DOHH2 (cell line): ENCODE measurements around the gene LSMEM2.

Experiments used
- H3F3A ChIP-seq: fragments of 200-600 bp; sonication (generic), shearing (Covaris generic); 2 replicates; pipeline ENCODE4 v1.6.0; 2016; ENCODE audit warnings: antibody characterized with exemption, mild to moderate bottlenecking; ENCODE audit not compliant: control insufficient read depth, insufficient read depth
- H3K27ac ChIP-seq: fragments of 200-600 bp; sonication (generic); 2 replicates; pipeline ENCODE4 v1.5.1; 2014; ENCODE audit warnings: low read depth, mild to moderate bottlenecking, low read length, moderate library complexity
- H3K27me3 ChIP-seq: fragments of 200-600 bp; sonication (generic); 2 replicates; pipeline ENCODE4 v1.6.1; 2014; ENCODE audit warnings: mild to moderate bottlenecking, low read length, mixed read lengths; ENCODE audit not compliant: control insufficient read depth
- H3K36me3 ChIP-seq: fragments of 200-600 bp; sonication (generic); 2 replicates; pipeline ENCODE4 v1.6.1; 2014; ENCODE audit warnings: mild to moderate bottlenecking, low read length, moderate library complexity, mixed read lengths; ENCODE audit not compliant: control insufficient read depth
- H3K4me1 ChIP-seq: fragments of 200-600 bp; sonication (generic); 2 replicates; pipeline ENCODE4 v1.6.1; 2014; ENCODE audit warnings: mild to moderate bottlenecking, low read length, mixed read lengths; ENCODE audit not compliant: control insufficient read depth
- H3K4me2 ChIP-seq: fragments of 200-600 bp; sonication (generic); 2 replicates; pipeline ENCODE4 v1.6.0; 2014; ENCODE audit warnings: mild to moderate bottlenecking, low read length, moderate library complexity
- H3K4me3 ChIP-seq: fragments of 200-600 bp; sonication (generic); 2 replicates; pipeline ENCODE4 v1.5.1; 2014; ENCODE audit warnings: mild to moderate bottlenecking, low read length, mixed read lengths
- H3K79me2 ChIP-seq: fragments of 200-600 bp; sonication (generic); 2 replicates; pipeline ENCODE4 v1.6.1; 2014; ENCODE audit warnings: mild to moderate bottlenecking, low read length, mixed read lengths; ENCODE audit not compliant: control insufficient read depth
- H3K9me2 ChIP-seq: fragments of 200-600 bp; sonication (generic); replicated peaks from 2 replicates; pipeline ENCODE4 v1.6.1; 2014; ENCODE audit warnings: mild to moderate bottlenecking, low read length, mixed read lengths; ENCODE audit not compliant: control insufficient read depth
- H3K9me3 ChIP-seq: fragments of 200-600 bp; sonication (generic); 2 replicates; pipeline ENCODE4 v1.6.1; 2014; ENCODE audit warnings: antibody characterized with exemption, low read length, mixed read lengths; ENCODE audit not compliant: control insufficient read depth, insufficient read depth
- H4K20me1 ChIP-seq: fragments of 200-600 bp; sonication (generic); 2 replicates; pipeline ENCODE4 v1.6.0; 2014; ENCODE audit warnings: low read depth, mild to moderate bottlenecking, antibody characterized with exemption, low read length, moderate library complexity; ENCODE audit not compliant: control insufficient read depth, insufficient read depth
- EZH2phosphoT487 ChIP-seq: fragments of 200-600 bp; sonication (generic); IDR thresholded peaks from 2 replicates; pipeline ENCODE4 v1.6.1; 2017; ENCODE audit warnings: borderline replicate concordance, mild to moderate bottlenecking, antibody characterized with exemption, low read length, moderate library complexity, mixed read lengths
- TF ChIP-seq, protein P1 (sequence below): fragments of 200-600 bp; sonication (generic); IDR thresholded peaks from one replicate; pipeline ENCODE4 v1.5.1; 2014; ENCODE audit warnings: antibody characterized with exemption, mild to moderate bottlenecking, low read depth, low read length; ENCODE audit not compliant: poor library complexity, severe bottlenecking

Gene LSMEM2

GRCh38 chr3:50286322-50287227 is 7.7 kb downstream of the LSMEM2 start:
- Histone ChIP-seq H3K27me3 (no peaks in the 10 kb centered on the region), H3K4me1 (peaks cover 6% of the 10 kb centered on the region), H3K4me3 (no peak overlapping the region), H3K36me3 (peaks cover 50% of the 10 kb centered on the region), H3K27ac (no peak overlapping the region), H4K20me1 (no peaks in the 10 kb centered on the region), H3K9me3 (no peaks in the 10 kb centered on the region), H3K4me2 (no peak overlapping the region), H3K9me2 (no peaks in the 10 kb centered on the region), H3K79me2 (peaks cover 26% of the 10 kb centered on the region), H3F3A (no peaks in the 10 kb centered on the region; the same call in 1 of the 2 replicates)
- TF ChIP-seq, protein P1, sequence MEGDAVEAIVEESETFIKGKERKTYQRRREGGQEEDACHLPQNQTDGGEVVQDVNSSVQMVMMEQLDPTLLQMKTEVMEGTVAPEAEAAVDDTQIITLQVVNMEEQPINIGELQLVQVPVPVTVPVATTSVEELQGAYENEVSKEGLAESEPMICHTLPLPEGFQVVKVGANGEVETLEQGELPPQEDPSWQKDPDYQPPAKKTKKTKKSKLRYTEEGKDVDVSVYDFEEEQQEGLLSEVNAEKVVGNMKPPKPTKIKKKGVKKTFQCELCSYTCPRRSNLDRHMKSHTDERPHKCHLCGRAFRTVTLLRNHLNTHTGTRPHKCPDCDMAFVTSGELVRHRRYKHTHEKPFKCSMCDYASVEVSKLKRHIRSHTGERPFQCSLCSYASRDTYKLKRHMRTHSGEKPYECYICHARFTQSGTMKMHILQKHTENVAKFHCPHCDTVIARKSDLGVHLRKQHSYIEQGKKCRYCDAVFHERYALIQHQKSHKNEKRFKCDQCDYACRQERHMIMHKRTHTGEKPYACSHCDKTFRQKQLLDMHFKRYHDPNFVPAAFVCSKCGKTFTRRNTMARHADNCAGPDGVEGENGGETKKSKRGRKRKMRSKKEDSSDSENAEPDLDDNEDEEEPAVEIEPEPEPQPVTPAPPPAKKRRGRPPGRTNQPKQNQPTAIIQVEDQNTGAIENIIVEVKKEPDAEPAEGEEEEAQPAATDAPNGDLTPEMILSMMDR = no peak
- no peak for TF ChIP-seq EZH2phosphoT487

GRCh38 chr3:50287262-50287661 is 8.4 kb downstream of the LSMEM2 start:
- H3K27me3 ChIP-seq = no peaks in the 10 kb centered on the region
- no peaks in the 10 kb centered on the region for H3K9me2 ChIP-seq
- H3K79me2 ChIP-seq = peaks cover 32% of the 10 kb centered on the region
- H3K9me3 ChIP-seq = no peaks in the 10 kb centered on the region
- H3K4me2 ChIP-seq = no peak overlapping the region
- no peaks in the 10 kb centered on the region for H4K20me1 ChIP-seq
- no peak overlapping the region for H3K27ac ChIP-seq
- peaks cover 55% of the 10 kb centered on the region for H3K36me3 ChIP-seq
- H3F3A ChIP-seq = no peaks in the 10 kb centered on the region; the same call in 1 of the 2 replicates
- no peak overlapping the region for H3K4me3 ChIP-seq
- TF ChIP-seq, protein P1 = no peak
- no peak for TF ChIP-seq EZH2phosphoT487
- H3K4me1 ChIP-seq = peaks cover 6% of the 10 kb centered on the region

- Histone ChIP-seq H3K9me3 (no peaks in the 10 kb centered on the region), H3K9me2 (no peaks in the 10 kb centered on the region), H3K4me1 (peaks cover 16% of the 10 kb centered on the region), H4K20me1 (no peaks in the 10 kb centered on the region), H3K36me3 (peaks cover 55% of the 10 kb centered on the region), H3K27me3 (no peaks in the 10 kb centered on the region), H3K4me2 (no peak overlapping the region), H3K4me3 (no peak overlapping the region), H3K27ac (no peak overlapping the region), H3F3A (no peaks in the 10 kb centered on the region; the same call in 1 of the 2 replicates), H3K79me2 (peaks cover 32% of the 10 kb centered on the region)
- TF ChIP-seq, protein P1 = no peak
- no peak for TF ChIP-seq EZH2phosphoT487
Observed at GRCh38 chr3:50288387-50289007, 9.6 kb downstream of the LSMEM2 start.
